ENCODE measurements around the gene SPDYE17.
"Not testable (repeated sequence)": the region's sequence is repeated elsewhere in the genome, so short reads cannot be mapped to it uniquely, and the experiment has no call there.

Gene SPDYE17

GRCh38 chr7:77002104-77002503 lies 30.1 kb downstream of the SPDYE17 start:
- DNase-seq (ENCODE audit: low read depth); H3K4me3 ChIP-seq (ENCODE audit: control insufficient read depth, low read depth, low read length): not testable (repeated sequence)

- not testable (repeated sequence) for DNase-seq (ENCODE audit: low read depth); H3K4me3 ChIP-seq (ENCODE audit: control insufficient read depth, low read depth, low read length)
Measured at GRCh38 chr7:76999474-77000107, 32.6 kb downstream of the SPDYE17 start.

GRCh38 chr7:76998764-76999450 lies 33.3 kb downstream of the SPDYE17 start:
- H3K4me3 ChIP-seq (ENCODE audit: control insufficient read depth, low read depth, low read length); DNase-seq (ENCODE audit: low read depth): not testable (repeated sequence)

GRCh38 chr7:76998285-76998589 lies 33.9 kb downstream of the SPDYE17 start:
- no peak overlapping the region for H3K4me3 ChIP-seq (ENCODE audit: control insufficient read depth, low read depth, low read length)
- TF ChIP-seq CTCF (IDR thresholded peaks at IDR 0.05; ENCODE audit: control insufficient read depth, insufficient read depth, low read depth, low read length, missing control alignments), result no peak
- DNase-seq (ENCODE audit: low read depth), result no peak

- DNase-seq (ENCODE audit: low read depth), result no peak
- no peak for TF ChIP-seq CTCF (IDR thresholded peaks at IDR 0.05; ENCODE audit: control insufficient read depth, insufficient read depth, low read depth, low read length, missing control alignments)
Measured at GRCh38 chr7:76997381-76998284, 34.5 kb downstream of the SPDYE17 start.

GRCh38 chr7:76996932-76997331 lies 35.2 kb downstream of the SPDYE17 start:
- DNase-seq (ENCODE audit: low read depth); H3K4me3 ChIP-seq (ENCODE audit: control insufficient read depth, low read depth, low read length): not testable (repeated sequence)

More at GRCh38 chr7:76997381-76998284, 34.5 kb downstream of the SPDYE17 start:
- H3K4me3 ChIP-seq (ENCODE audit: control insufficient read depth, low read depth, low read length), result no peak overlapping the region

GRCh38 chr7:76994286-76994685 lies 37.9 kb downstream of the SPDYE17 start:
- DNase-seq (ENCODE audit: low read depth); H3K4me3 ChIP-seq (ENCODE audit: control insufficient read depth, low read depth, low read length): not testable (repeated sequence)

- not testable (repeated sequence) for H3K4me3 ChIP-seq (ENCODE audit: control insufficient read depth, low read depth, low read length); DNase-seq (ENCODE audit: low read depth)
Measured at GRCh38 chr7:76993831-76994230, 38.3 kb downstream of the SPDYE17 start.

GRCh38 chr7:76992871-76993270 lies 39.3 kb downstream of the SPDYE17 start:
- H3K4me3 ChIP-seq (ENCODE audit: control insufficient read depth, low read depth, low read length); DNase-seq (ENCODE audit: low read depth): not testable (repeated sequence)

GRCh38 chr7:76992204-76992603 lies 40.0 kb downstream of the SPDYE17 start:
- DNase-seq (ENCODE audit: low read depth), result not testable (repeated sequence)

GRCh38 chr7:76990202-76990601 lies 42.0 kb downstream of the SPDYE17 start:
- H3K4me3 ChIP-seq (ENCODE audit: control insufficient read depth, low read depth, low read length), result not testable (repeated sequence)

More at GRCh38 chr7:76992204-76992603, 40.0 kb downstream of the SPDYE17 start:
- not testable (repeated sequence) for H3K4me3 ChIP-seq (ENCODE audit: control insufficient read depth, low read depth, low read length)

GRCh38 chr7:76985924-76986717 lies 46.0 kb downstream of the SPDYE17 start:
- not testable (repeated sequence) for H3K4me3 ChIP-seq (ENCODE audit: control insufficient read depth, low read depth, low read length); DNase-seq (ENCODE audit: low read depth)

More at GRCh38 chr7:76990202-76990601, 42.0 kb downstream of the SPDYE17 start:
- DNase-seq (ENCODE audit: low read depth), result not testable (repeated sequence)

GRCh38 chr7:76984784-76985136 lies 47.4 kb downstream of the SPDYE17 start:
- H3K4me3 ChIP-seq (ENCODE audit: control insufficient read depth, low read depth, low read length); DNase-seq (ENCODE audit: low read depth): not testable (repeated sequence)

- not testable (repeated sequence) for DNase-seq (ENCODE audit: low read depth); H3K4me3 ChIP-seq (ENCODE audit: control insufficient read depth, low read depth, low read length)
Measured at GRCh38 chr7:76983937-76984783, 48.0 kb downstream of the SPDYE17 start.

Measured in AG09309 (cell line).